Sigmoid colon (tissue), 7 donors: ENCODE measurements around the gene HOXA6. TPM values are rescaled to one million over a fixed set of nuclear protein-coding genes. Genes with fewer than 3 reads are reported as not detected.

Experiments used
- DNase-seq: peaks from one replicate; pipeline ENCODE4 v3.0.0-alpha.2; 2019
- H3K27ac ChIP-seq, 4 donors: fragments of 200-600 bp; sonication (generic); one replicate each; pipeline ENCODE4 v1.5.1; 2016 to 2019; ENCODE audit warnings: mild to moderate bottlenecking in 1 of 4
- H3K27me3 ChIP-seq, 3 donors: fragments of 200-600 bp; sonication (generic); one replicate each; pipeline ENCODE4 v1.5.1; 2019; ENCODE audit warnings: mild to moderate bottlenecking in 1 of 3
- H3K36me3 ChIP-seq, 4 donors: fragments of 200-600 bp; sonication (generic); one replicate each; pipeline ENCODE4 v1.5.1; 2016 to 2019
- H3K4me1 ChIP-seq, 4 donors: fragments of 200-600 bp; sonication (generic); one replicate each; pipeline ENCODE4 v1.5.1; 2017 to 2019
- H3K4me3 ChIP-seq, 4 donors: fragments of 200-600 bp; sonication (generic); one replicate each; pipeline ENCODE4 v1.5.1; 2017 to 2019; ENCODE audit warnings: mild to moderate bottlenecking in 2 of 4, moderate library complexity in 1 of 4
- H3K9me3 ChIP-seq, 4 donors: fragments of 200-600 bp in 3 of 4; sonication (generic) in 3 of 4; one replicate each; pipeline versions ENCODE4 v1.5.1 to v1.6.1; 2013 to 2019
- CTCF ChIP-seq, 4 experiments: fragments of 450-650 bp in 3 of 4; fragments of 200-600 bp in 1 of 4; IDR thresholded peaks; one replicate each; pipeline ENCODE4 v1.5.1; 2016 to 2019; ENCODE audit warnings: antibody characterized with exemption in 4 of 4, mild to moderate bottlenecking in 3 of 4, moderate library complexity in 2 of 4
- EP300 ChIP-seq, 4 donors: sonication (generic); formaldehyde crosslinking; IDR thresholded peaks; one replicate each; pipeline ENCODE4 v1.6.1; 2017; ENCODE audit warnings: antibody characterized with exemption in 4 of 4
- POLR2A ChIP-seq, 2 donors: fragments of 450-650 bp; IDR thresholded peaks; one replicate each; pipeline ENCODE4 v1.6.1; 2016; ENCODE audit warnings: antibody characterized with exemption in 2 of 2, mild to moderate bottlenecking in 2 of 2, moderate library complexity in 2 of 2
- POLR2AphosphoS5 ChIP-seq, 4 donors: sonication (generic); formaldehyde crosslinking; IDR thresholded peaks; one replicate each; pipeline ENCODE4 v1.6.1; 2017; ENCODE audit warnings: antibody characterized with exemption in 4 of 4
- WGBS, 2 donors: extraction: QIAGEN DNeasy Blood & Tissue Kit; methylation state at CpG; one replicate each; pipeline ENCODE4 v1.1.7; 2013; 5-methylcytosine and 5-hydroxymethylcytosine counted together
- intact Hi-C: fragments of 100-400 bp; cut with DNase I; formaldehyde crosslinking; loops from one replicate; pipeline ENCODE4 v1.15.1; 2023
- polyA plus RNA-seq, 3 donors: library from polyadenylated mRNA; stranded (reverse); fragments of 200-250 nt; gene quantifications; one replicate each; pipeline ENCODE4 v1.2.3, GENCODE V29; 2013
- total RNA-seq, 4 donors: library from RNA; depleted of rRNA; stranded (reverse); fragments of >200 nt; gene quantifications; one replicate each; pipeline ENCODE4 v1.1.0, GENCODE V29; 2016
- donor health status: healthy with polysubstance abuse.
- donor health status: Bipolar disorder and iron deficiency.
- donor health status: healthy.

HOXA6 gene
- total and polyA plus RNA-seq, 7 donors: 1.6 to 10.0 (median 4.5) TPM; not detected in 1

DNA sequence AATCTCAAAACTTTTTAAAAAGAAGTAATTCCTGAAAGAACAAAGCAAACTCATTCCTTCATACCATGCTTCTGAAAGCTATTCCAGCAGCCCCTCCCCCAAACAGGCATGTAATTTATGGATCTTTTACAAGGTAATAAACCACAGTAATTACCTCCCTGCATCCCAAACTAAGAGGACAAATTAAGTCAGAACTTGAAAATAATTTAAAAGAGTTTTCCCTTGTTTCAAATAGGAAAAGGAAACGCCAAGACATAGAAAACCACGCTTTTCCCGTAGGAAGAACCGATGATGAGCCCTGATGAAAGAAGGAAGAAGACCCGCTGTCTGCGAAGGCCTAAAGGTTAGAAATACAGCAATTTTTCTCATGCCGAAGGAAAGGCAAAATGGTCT lies 25.9 kb downstream of the HOXA6 start:
- Histone ChIP-seq H3K27me3 (no peaks in the 10 kb centered on the region), H3K36me3 (peaks cover 0 to 6% (median 2%) of the 10 kb centered on the region in 4 donors), H3K4me1 (peaks cover 0 to 66% (median 49%) of the 10 kb centered on the region in 4 donors), H3K27ac (peak overlapping the region; percentile 72 to 99 (median 92)), H3K4me3 (peak overlapping the region in 2 of 4 donors; percentile 4 to 14), H3K9me3 (no peaks in the 10 kb centered on the region)
- intact Hi-C loops: no loop called here
- no peak for TF ChIP-seq POLR2A (IDR thresholded peaks at IDR 0.05)
- no peak for TF ChIP-seq POLR2AphosphoS5 (IDR thresholded peaks at IDR 0.05)
- no peak for TF ChIP-seq CTCF (IDR thresholded peaks at IDR 0.05)
- TF ChIP-seq EP300 (IDR thresholded peaks at IDR 0.05): no peak
- DNase-seq: no peak
- WGBS, 2 donors: 20 to 66% methylated on average over 7 of the region's 7 CpGs

GRCh38 chr7:27119412-27119911 lies 28.1 kb downstream of the HOXA6 start:
- Histone ChIP-seq H3K9me3 (no peaks in the 10 kb centered on the region), H3K27me3 (no peaks in the 10 kb centered on the region), H3K36me3 (peaks cover 0 to 6% (median 2%) of the 10 kb centered on the region in 4 donors), H3K4me3 (no peak overlapping the region), H3K27ac (peak overlapping the region; percentile 93 to 99 (median 94)), H3K4me1 (peaks cover 0 to 71% (median 58%) of the 10 kb centered on the region in 4 donors)
- TF ChIP-seq POLR2A (IDR thresholded peaks at IDR 0.05): no peak
- no peak for TF ChIP-seq POLR2AphosphoS5 (IDR thresholded peaks at IDR 0.05)
- WGBS, 2 donors: 14 to 37% methylated on average over 1 of the region's 1 CpG
- intact Hi-C loops: no loop called here
- no peak for DNase-seq

DNA sequence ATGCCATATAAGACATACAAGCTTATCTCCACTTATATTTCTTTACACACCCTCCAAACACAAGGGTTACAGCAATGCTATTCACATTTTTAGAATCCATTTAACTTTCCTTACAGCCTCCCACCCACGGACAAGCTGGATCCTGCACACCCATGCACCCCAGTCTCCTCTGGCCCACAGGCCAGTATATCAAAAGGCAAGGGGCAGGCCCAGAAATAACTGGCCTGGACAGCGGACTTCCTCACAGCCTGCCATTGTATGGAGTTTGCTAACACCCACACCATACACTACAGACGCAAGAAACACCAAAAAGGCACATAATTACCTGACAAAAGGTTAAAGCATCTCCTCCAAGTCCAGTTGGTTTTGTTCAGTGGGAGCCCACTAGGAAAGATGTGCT lies 29.0 kb downstream of the HOXA6 start:
- 16 to 56% methylated on average over 3 of the region's 3 CpGs for WGBS, 2 donors
- peaks cover 0 to 6% (median 2%) of the 10 kb centered on the region in 4 donors for H3K36me3 ChIP-seq
- intact Hi-C loops: no loop called here
- peak overlapping the region in 1 of 4 donors; percentile 60 for H3K4me3 ChIP-seq
- TF ChIP-seq POLR2AphosphoS5 (IDR thresholded peaks at IDR 0.05): no peak
- no peak for TF ChIP-seq CTCF (IDR thresholded peaks at IDR 0.05)
- no peak for TF ChIP-seq EP300 (IDR thresholded peaks at IDR 0.05)
- TF ChIP-seq POLR2A (IDR thresholded peaks at IDR 0.05): no peak
- H3K9me3 ChIP-seq: no peaks in the 10 kb centered on the region
- H3K4me1 ChIP-seq: peaks cover 0 to 71% (median 56%) of the 10 kb centered on the region in 4 donors
- DNase-seq: no peak
- H3K27me3 ChIP-seq: no peaks in the 10 kb centered on the region
- H3K27ac ChIP-seq: peak overlapping the region; percentile 93 to 99 (median 94)

DNA sequence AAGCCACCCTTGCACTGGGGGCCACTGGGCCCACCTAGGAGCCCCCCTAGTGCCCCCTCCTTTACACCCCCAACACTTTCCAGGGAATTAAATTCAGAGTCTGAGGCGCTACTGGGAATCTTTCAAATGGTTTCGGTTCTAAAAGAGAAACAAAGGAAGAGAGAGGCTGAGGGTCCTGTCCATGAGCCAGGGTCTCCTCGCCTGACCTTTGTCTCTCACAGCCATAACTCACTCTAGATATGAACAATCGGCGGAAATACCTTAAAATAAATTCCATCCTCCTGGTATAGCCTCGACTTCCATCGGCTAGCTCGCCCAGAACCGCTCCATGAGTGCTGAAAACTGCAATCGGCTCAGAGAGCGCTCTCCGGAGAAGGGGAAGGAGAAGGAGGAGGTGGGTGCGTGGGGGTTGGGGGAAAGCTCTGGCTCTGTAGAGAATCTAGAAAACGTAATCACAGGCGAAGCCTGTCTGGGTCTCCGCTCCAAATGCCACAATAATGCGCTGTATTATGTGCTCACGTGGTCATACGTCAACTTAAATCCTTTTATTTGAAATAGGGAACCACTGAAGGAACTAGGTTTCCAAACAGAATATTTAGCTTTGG lies 29.6 kb downstream of the HOXA6 start:
- intact Hi-C loops: no loop called here
- TF ChIP-seq CTCF (IDR thresholded peaks at IDR 0.05) (no peak), POLR2A (IDR thresholded peaks at IDR 0.05) (peak in 1 of 2 donors; percentile 9), POLR2AphosphoS5 (IDR thresholded peaks at IDR 0.05) (peak in 2 of 4 donors; percentile 22 to 31), EP300 (IDR thresholded peaks at IDR 0.05) (no peak)
- H3K9me3 ChIP-seq: no peaks in the 10 kb centered on the region
- H3K4me1 ChIP-seq: peaks cover 0 to 71% (median 58%) of the 10 kb centered on the region in 4 donors
- 15 to 57% methylated on average over 19 of the region's 19 CpGs for WGBS, 2 donors
- peak overlapping the region; percentile 11 to 60 (median 47) for H3K4me3 ChIP-seq
- H3K27me3 ChIP-seq: no peaks in the 10 kb centered on the region
- DNase-seq: peak; percentile 64
- peaks cover 0 to 6% (median 2%) of the 10 kb centered on the region in 4 donors for H3K36me3 ChIP-seq
- H3K27ac ChIP-seq: peak overlapping the region; percentile 93 to 99 (median 94)
